Measurements from ENCODE around the gene ABCG8.
"Not testable (repeated sequence)": the region's sequence is repeated elsewhere in the genome, so short reads cannot be mapped to it uniquely, and the experiment has no call there.

Gene ABCG8

DNA sequence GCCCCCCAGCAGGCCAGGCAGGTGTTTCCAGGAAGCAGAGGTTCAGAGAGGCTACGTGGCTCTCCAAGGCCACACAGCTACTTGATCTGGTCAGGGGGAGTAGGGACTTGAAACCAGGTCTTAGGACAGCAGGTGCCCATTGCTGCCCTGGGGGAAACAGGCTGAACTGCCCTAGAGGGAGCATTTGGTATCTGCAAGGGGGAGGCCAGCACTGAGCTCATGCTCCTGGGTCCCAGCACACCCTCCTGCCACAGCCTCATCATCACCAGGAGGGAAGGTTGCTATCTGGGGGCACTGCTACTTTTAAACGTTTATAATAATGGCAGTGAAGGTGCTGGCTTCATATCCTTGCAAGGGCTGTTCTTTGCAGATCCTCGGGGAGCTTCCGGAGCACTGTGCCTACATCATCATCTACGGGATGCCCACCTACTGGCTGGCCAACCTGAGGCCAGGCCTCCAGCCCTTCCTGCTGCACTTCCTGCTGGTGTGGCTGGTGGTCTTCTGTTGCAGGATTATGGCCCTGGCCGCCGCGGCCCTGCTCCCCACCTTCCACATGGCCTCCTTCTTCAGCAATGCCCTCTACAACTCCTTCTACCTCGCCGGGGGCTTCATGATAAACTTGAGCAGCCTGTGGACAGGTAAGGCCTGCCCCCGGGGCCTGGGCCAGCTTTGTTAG lies 36.1 kb downstream of the ABCG8 start:
- ATAC-seq (no peak), DNase-seq (no peak)

DNA sequence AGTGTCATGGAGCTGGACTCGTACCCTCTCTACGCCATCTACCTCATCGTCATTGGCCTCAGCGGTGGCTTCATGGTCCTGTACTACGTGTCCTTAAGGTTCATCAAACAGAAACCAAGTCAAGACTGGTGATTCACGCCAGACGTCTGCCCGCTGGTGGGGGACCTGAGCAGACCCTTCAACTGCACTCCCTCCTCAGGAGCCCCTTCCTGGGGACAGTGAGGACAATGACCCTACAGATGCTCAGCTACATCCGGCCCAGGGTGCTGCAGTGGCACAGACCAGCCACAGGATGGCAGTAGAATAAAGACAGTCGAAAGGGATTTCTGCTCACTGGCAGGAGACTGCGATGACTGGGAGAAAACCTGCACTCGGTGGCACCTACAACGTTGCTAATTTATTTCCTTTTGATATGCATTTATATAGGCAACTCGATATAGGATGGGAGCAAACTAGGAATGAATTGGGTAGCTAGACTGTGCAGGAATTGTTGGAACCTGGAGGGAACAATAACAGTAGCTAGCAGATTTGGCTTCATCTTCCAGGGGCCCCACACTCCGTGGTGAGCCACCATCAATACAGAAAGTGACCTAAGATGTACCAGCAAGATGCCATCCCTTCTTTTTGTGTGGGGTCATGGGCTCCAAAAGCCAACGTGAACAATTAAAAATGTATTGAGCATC lies 39.2 kb downstream of the ABCG8 start:
- peak; percentile 77 for DNase-seq

DNA sequence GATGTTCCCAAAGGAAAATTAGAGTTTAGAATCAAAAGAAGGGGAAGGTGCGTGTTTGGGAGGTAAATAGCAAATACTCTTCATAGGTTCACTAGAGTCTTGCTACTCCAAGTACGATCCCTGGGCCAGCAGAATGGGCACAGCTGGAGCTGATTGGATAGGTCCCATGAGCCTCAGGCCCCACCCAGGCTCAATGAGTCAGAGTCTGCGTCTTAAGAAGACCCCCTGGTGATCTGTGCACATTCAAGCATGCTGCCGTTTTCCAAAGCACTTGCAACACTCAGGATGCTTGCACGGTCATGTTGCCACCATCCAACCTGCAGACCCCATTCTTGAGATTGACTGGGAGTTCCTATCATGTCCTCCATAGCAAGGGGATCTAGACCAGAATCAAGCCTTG lies 40.5 kb downstream of the ABCG8 start:
- DNase-seq (no peak), ATAC-seq (no peak)

More for the DNA sequence above, 39.2 kb downstream of the ABCG8 start:
- peak; percentile 81 for ATAC-seq

DNA sequence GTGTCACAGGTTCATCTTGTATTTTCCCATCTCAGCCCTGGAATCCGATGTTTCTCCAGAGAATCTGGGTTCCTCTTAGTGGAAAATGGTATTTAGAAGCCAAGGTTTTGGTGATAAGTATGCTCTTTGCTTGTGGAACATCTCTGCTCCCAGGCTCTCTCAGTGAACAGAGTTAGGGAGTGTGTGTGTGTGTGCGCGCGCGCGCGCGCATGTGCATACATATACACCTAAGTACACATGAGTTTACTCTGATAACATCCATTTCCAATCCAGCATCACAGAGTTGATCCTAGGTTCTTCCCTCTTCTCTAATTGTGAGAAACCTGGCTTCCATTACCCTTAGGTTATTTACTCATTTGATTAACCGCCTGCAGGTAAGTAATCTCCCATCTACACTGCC lies 41.7 kb downstream of the ABCG8 start:
- ATAC-seq (no peak), DNase-seq (no peak)

DNA sequence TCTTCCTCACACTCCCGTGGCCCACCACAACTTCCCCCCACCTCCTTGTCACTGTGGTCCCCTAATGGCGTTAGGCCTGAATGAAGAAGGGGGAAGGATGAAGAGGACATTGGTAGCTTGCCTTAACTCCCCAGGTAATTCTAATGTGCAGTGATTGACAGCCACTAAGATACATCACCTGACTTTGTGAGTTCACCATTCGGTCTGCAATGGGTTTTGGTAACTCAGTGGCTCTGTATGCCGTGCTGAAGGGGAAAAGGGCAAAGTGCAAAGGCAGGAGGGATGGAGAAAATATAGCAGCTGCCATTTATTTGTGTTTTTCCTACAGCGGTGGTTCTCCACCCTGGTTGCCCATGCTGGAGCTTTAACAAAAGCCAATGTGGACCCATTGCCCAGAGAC lies 42.2 kb downstream of the ABCG8 start:
- ATAC-seq = no peak

DNA sequence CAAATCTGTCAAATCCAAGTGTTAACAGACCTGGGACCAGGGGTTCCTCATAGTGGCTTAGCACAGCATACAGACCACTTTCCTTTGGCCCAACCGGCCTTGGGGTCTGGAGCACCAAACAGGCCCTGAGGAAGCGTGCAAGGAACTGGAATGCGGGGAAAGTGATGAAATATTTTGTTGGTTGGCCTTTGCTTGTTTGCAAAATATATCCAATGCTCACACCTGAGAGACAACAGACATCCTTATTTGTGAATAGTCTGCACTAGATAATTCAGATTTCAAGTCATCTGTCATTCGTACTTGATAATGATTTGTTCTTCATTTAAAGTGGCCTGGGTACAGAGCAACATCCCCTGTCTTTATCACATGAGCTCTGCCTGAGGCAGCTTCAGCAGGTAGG lies 43.5 kb downstream of the ABCG8 start:
- ATAC-seq (no peak), DNase-seq (no peak)

More for the DNA sequence above, 42.2 kb downstream of the ABCG8 start:
- DNase-seq = no peak

DNA sequence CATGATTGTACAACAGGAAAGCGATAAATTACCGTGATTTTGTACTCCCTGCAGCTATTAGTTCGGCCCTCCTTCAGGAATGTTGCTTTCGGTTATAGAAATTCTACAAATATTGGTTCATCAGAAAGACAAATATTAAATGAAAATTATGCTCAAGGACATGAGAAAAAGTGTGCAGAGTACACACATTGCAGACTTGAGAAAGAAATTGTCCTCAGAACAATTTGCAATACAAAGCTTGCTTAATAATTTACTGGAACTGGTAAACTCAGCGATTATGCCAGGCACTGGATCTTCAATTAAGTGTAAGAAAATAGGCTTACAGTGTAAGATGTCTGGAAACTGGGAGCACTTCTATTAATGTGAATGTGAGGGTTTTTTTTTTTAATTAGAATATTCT lies 45.9 kb downstream of the ABCG8 start:
- DNase-seq (no peak), ATAC-seq (no peak)

DNA sequence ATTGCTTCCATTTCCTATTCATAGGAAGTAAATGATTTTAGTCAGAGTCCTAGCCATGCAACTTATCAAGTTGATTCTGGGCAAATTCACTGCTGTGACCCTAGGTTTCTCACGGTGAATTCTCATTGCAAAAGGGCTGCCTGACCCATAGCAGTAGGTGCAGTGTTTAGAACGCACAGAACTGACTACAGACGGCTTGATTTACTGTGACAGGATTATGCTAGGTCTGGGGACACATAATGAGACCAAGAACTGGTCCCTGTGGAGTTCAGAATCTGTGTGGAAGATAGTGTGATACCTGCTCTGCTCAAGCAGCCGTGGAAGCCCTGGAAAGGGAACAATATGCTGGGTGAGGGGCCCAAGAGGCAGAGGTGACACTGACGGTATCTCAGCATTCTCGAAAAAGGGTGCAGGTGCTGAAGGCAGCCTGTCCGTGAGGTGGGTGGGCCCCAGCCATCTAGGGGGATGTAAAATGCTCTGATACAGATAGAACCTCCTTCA lies 46.4 kb downstream of the ABCG8 start:
- DNase-seq = no peak
- no peak for ATAC-seq

DNA sequence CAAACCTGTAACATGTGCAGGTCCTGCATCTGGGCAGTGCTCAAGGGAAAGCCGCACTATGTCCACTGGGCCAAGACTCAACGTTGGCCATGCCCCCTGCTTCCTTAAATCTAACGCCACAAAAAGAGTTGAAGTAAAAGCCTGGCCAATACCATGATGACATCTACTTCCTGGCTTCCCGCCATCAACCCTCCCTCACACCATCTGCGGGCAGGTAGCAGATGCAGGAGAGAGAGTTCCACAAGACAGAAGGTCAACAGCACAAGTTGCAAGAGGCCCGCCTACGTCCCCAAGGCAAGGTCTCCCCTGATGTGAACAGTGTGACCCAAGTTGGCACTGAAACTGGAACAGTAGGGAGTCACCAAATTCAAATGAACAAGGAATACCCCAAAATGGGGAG lies 48.4 kb downstream of the ABCG8 start:
- ATAC-seq (no peak), DNase-seq (no peak)

DNA sequence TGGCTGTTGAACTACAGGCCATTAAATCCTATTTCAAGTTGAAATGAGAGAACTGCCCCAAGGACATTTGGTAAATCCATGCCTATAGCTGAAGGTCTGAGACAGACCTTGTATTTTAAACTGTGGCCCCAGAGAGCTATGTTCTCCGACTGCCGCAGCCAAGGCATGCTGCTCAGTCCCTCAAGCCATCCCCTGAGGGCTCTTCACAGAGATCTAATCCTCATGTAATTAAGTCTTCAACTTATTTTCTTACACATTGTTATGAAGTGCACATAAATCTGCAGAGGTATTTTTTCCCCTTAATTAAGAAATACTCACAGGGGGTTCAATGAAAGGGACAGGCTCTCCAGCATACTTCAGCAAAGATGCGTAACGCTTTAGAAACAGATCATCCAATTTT lies 50.6 kb downstream of the ABCG8 start:
- ATAC-seq = no peak
- no peak for DNase-seq

DNA sequence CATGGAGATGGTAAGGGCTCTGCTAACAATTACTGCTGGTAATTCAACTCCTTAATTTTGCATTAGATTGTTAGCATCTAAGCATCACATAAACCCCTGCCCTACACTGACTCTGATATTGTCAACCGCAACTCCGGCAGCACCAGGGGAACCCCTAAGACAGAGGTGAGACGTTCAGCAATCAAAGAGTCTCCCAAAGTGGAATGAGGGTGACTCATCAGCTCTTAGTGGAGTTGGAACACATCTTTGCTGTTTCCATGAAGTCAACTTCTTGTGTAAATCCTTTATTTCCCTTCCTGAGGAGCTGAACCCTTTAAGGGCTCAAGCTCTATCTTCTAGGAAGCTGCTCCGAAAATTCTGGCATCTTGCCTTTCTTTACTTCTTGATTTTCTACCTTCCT lies 52.1 kb downstream of the ABCG8 start:
- no peak for ATAC-seq

DNA sequence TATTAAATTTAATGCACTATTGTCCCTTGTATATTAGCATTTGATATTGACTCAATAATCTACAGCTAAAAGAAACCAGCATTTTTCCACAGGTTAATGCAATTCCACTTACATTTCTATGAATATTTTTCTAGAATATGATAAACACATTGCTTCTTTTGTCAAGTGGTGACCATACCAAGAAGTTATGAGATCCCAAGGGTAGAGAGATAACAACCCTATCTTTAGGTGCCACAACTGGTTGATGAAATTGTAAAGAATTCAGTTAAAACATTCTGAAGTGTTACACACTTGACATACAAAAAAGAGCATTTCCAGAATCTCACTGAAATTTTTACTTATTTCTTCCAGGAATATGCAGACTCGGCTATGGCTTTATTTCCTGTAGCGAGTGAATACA lies 56.0 kb downstream of the ABCG8 start:
- DNase-seq (no peak), ATAC-seq (no peak)

More for the DNA sequence above, 52.1 kb downstream of the ABCG8 start:
- DNase-seq = no peak

DNA sequence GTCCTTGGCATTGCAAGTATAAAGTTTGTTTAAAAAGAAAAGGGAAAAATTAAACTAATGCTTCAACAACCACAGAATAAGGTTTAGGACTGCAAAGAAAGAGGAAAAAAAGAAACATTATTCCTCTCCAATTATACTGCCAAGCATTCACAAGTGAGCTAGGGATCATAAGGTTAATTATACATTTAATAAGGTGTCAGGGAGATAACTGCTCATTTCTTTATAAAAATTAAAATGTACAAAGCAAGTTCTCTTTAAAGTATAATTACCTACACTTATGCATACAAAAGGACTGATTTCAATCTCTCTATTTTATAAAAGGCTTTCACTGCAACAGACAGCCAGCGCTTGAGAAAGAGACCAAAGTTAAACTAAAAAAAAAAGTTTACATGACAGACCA lies 58.1 kb downstream of the ABCG8 start:
- no peak for ATAC-seq
- DNase-seq = no peak

DNA sequence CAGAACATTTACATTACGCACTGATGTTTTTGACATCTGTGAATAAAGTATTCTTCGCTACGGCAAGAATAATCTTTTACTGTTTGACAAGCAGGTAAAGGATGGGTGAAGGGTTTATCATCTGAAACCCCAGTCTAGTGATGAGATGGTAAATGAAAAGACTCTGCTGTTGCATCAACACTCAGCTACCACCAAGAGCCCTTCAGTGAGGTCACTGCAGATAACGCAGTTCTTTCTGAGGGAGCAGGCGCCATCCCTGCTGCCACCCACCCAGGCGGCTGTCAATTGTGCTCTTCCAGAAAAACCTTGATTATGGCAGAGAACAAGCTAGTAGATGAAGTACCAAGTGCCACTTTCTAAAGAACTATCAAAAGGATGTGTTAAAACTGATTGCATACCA lies 58.7 kb downstream of the ABCG8 start:
- ATAC-seq = no peak
- no peak for DNase-seq

DNA sequence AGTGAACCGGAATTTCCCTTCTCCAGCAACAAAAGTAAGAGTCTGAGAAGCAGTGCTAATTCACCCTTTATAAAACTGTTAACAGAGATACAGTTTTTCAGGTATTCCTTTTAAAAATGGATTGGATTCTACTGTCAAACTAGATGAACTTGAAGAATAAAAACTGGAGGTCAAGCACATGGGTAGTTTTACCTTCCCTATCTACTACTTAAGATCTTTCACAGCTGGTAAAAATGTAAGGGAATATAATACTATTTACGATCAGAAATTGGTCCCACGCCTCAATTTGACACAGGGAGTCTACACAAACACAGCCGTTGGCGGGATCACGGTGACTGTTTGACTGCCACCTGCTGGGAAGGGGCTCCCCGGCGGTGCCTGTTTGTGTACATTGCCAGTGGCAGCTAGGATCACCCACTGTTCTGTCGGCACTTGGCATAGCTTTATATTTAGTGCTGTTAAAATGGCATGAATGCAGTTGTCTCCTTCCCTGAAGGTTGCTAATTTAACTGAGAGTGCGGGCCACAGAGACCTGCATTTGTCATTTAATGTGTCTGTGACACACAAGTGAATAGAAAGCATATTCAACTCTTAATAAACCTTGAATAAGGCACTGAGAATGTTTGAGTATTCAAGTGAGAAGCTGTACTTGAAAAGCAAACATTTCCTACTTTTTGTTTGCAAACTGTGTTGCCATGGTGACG lies 59.5 kb downstream of the ABCG8 start:
- ATAC-seq = no peak
- no peak for DNase-seq

DNA sequence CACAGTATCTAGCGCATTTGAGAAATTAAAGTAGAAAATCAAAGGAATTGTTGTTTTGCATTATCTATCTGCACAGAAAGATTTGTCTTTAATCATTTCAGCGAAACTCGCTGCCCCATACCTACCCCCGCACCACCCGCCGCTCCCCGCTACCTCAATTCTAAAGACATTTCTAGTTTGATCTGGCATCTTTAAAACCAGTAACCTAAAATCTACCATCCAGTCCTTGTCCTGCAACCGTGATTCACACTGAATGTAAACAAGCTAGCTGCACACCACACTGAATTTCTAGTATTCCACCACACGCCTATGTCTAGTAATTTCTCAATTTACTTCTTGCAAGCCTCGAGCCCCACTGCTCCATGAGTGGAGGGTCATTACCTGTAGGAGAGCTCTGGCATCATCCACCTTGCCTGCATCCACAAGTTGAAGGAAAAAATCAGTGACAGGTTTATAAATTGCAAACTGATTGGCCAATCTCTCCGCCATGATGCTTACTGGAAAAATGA lies 60.1 kb downstream of the ABCG8 start:
- ATAC-seq (no peak), DNase-seq (no peak)

DNA sequence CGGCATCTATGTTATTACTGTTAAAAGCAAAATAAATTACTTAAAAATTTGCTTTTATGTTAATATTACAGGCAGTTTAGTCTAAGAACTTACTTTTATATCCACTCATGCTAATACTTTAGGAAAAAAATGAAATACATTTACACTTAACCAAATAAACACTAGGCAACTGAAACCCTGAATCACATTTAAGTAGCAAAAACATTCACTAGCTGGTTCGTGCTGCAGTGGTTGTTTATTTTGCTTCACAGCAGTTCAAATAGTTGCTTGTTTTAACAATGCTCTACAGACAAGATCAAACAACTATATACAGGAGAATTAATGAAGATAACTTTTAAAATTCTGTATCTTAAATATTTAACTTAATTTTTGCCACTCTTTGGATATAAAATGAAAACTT lies 60.8 kb downstream of the ABCG8 start:
- DNase-seq (no peak), ATAC-seq (no peak)

DNA sequence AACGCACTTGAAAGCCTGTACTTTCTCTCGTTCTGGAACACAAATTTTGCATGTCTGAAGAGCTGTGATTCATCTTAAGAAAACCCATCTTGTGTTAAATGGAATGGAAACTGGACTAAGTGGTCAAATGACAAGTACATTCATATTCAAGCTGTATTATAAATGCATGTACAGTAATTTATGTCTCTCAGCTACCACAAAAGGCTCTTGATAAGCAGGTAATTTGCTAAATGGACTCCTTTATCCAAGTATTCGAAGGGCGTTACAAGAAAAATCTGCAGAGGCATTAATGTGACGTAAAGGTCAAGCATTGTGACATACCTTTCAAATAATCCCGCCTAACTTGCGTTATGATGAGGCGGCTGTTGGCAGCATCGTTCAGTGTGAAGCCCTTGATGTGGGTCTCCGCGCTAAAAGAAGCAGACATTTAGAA lies 66.6 kb downstream of the ABCG8 start:
- peak; percentile 75 for ATAC-seq
- DNase-seq = no peak

DNA sequence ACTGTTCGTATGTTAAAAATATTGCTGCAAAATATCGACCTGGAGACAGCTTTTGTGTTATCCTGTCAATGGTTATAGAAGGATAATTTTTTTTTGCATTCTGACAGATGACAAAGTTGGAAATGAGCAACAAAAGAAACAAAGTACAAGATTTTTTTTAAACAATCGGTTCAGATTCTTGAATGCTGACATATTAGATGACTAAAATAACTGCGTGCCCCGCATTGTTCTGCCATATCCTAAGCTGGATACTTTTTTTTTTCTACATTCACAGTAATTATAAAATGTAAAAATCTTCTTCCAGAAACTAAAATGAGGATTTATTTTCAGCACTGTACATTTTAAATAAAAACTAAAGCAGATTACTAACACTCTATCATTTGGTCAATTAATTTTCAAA lies 67.1 kb downstream of the ABCG8 start:
- no peak for DNase-seq
- ATAC-seq = no peak

DNA sequence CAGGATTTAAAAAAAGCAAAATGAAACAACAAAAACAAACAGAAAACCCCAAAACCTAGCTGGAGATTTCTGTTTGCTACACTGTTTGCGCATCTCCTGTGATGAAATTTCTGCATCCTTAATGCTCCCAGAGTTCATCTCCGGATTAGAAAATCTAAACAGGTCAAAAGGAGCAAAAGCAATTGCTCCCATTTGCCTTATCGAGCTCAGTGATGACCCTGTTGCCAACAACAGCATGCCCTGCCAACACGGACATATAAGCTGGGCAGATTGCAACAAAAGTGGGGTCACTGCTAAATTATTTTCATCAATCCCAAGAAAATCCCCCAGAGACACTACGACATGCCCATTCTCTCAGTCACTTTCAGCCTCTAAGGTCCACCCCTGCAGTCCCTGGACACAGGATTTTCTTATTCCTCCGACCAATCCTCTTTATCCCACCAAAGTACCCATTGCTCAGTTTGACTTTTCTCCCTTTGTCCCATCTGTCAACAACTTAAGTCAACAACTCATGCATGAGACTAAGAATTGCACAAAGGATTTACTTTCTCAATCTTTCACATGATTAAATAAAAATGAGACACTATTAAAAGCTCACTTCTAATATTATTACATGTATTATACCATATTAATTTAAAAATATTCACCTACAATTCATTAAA lies 67.8 kb downstream of the ABCG8 start:
- DNase-seq (no peak), ATAC-seq (no peak)

DNA sequence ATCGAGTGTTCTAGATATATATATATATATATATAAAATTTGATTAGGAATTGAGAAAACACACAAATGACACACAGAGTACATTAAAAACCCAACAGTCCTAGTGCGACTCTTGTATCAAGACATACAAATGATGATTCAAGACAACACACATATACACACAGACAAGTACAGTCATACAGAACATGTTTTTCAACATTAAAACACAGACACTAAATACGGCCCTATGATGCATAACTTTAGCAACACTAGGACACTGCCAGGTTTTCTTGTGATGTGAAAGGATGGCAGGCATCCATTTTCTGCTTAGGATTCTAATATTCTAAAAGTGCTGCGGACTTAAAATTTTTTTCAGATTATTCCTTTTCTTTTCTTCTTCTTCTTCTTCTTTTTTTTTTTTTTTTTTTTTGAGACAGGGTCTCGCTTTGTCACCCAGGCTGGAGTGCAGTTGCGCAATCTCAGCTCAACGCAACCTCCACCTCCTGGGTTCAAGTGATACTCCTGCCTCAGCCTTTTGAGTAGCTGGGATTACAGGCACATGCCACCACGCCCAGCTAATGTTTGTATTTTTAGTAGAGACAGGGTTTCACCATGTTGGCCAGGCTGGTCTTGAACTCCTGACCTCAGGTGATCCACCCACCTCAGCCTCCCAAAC lies 72.5 kb downstream of the ABCG8 start:
- ATAC-seq = not testable (repeated sequence)

DNA sequence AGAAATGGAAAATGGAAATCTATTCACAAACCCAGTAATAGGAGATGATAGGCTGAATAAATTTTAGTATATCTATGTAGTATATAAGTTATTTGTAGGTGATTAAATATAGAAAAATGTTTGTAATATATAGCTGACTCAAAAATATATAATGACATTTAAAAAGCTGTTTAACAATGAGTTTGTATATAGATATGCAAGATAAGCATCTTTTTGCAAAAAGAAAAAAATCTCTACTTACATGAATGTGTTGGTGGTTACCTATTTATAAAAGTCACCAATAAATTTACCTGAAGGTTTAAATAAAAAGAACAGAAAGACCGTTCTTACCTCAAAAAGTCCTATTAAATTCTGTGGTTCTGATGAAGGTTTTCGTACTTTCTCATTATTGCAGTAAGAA lies 85.7 kb downstream of the ABCG8 start:
- DNase-seq (no peak), ATAC-seq (no peak)

More for the DNA sequence above, 72.5 kb downstream of the ABCG8 start:
- not testable (repeated sequence) for DNase-seq
